H9 (cell line): ENCODE measurements around the gene REXO4. TPM values are rescaled to one million over a fixed set of nuclear protein-coding genes. Genes with fewer than 3 reads are reported as not detected.

Experiments used
- DNase-seq: peaks from one replicate; pipeline ENCODE4 v3.0.0-alpha.2; 2017
- H2AFZ ChIP-seq: one replicate; pipeline ENCODE4 v1.6.1; 2013; ENCODE audit warnings: mild to moderate bottlenecking, low read length, control low read depth, moderate library complexity
- H2AK5ac ChIP-seq: 2 replicates; pipeline ENCODE4 v1.6.1; 2013; ENCODE audit warnings: low read length, control low read depth, mixed read lengths; ENCODE audit not compliant: insufficient read length
- H2BK120ac ChIP-seq: one replicate; pipeline ENCODE4 v1.6.1; 2013; ENCODE audit warnings: low read depth, mild to moderate bottlenecking, low read length, control low read depth, inconsistent platforms; ENCODE audit not compliant: poor library complexity, severe bottlenecking
- H2BK12ac ChIP-seq: 2 replicates; pipeline ENCODE4 v1.6.1; 2013; ENCODE audit warnings: low read length, control low read depth, mixed read lengths, low read depth; ENCODE audit not compliant: insufficient read length
- H2BK15ac ChIP-seq: 2 replicates; pipeline ENCODE4 v1.6.1; 2013; ENCODE audit warnings: low read depth, low read length, control low read depth
- H2BK20ac ChIP-seq: one replicate; pipeline ENCODE4 v1.6.1; 2013; ENCODE audit warnings: low read depth, mild to moderate bottlenecking, low read length, control low read depth, inconsistent platforms; ENCODE audit not compliant: poor library complexity, severe bottlenecking
- H2BK5ac ChIP-seq: 2 replicates; pipeline ENCODE4 v1.6.1; 2013; ENCODE audit warnings: low read length, control low read depth, mixed read lengths; ENCODE audit not compliant: insufficient read length
- H3K14ac ChIP-seq: 2 replicates; pipeline ENCODE4 v1.6.1; 2013; ENCODE audit warnings: low read length, control low read depth; ENCODE audit not compliant: insufficient read depth
- H3K18ac ChIP-seq: 2 replicates; pipeline ENCODE4 v1.6.1; 2013; ENCODE audit warnings: low read depth, mild to moderate bottlenecking, mixed read lengths, low read length, control low read depth; ENCODE audit not compliant: insufficient read length
- H3K23ac ChIP-seq: 2 replicates; pipeline ENCODE4 v1.6.1; 2013; ENCODE audit warnings: low read length, control low read depth, mixed read lengths, low read depth; ENCODE audit not compliant: insufficient read length
- H3K23me2 ChIP-seq: 2 replicates; pipeline ENCODE4 v1.6.1; 2013; ENCODE audit warnings: low read depth, mild to moderate bottlenecking, mixed read lengths, low read length, control low read depth; ENCODE audit not compliant: insufficient read length, poor library complexity, severe bottlenecking
- H3K27ac ChIP-seq: 2 replicates; pipeline ENCODE4 v1.5.1; 2013; ENCODE audit warnings: low read length, control low read depth, mixed read lengths, low read depth; ENCODE audit not compliant: insufficient read length
- H3K27me3 ChIP-seq: 2 replicates; pipeline ENCODE4 v1.6.1; 2013; ENCODE audit warnings: low read length, control low read depth, inconsistent platforms; ENCODE audit not compliant: insufficient read depth
- H3K4ac ChIP-seq: 2 replicates; pipeline ENCODE4 v1.6.1; 2013; ENCODE audit warnings: low read depth, mild to moderate bottlenecking, control low read depth, inconsistent platforms, low read length, moderate library complexity
- H3K4me1 ChIP-seq: 2 replicates; pipeline ENCODE4 v1.6.1; 2013; ENCODE audit warnings: low read length, control low read depth, inconsistent platforms; ENCODE audit not compliant: insufficient read depth
- H3K4me2 ChIP-seq: 2 replicates; pipeline ENCODE4 v1.6.1; 2013; ENCODE audit warnings: low read length, control low read depth, mixed read lengths; ENCODE audit not compliant: insufficient read length, insufficient read depth
- H3K56ac ChIP-seq: 2 replicates; pipeline ENCODE4 v1.6.1; 2013; ENCODE audit warnings: low read depth, mild to moderate bottlenecking, mixed read lengths, low read length, control low read depth; ENCODE audit not compliant: insufficient read length
- H3K79me1 ChIP-seq: 2 replicates; pipeline ENCODE4 v1.6.1; 2013; ENCODE audit warnings: low read depth, mild to moderate bottlenecking, moderate library complexity, low read length, control low read depth, inconsistent platforms; ENCODE audit not compliant: insufficient read depth, poor library complexity, severe bottlenecking
- H3K79me2 ChIP-seq: 2 replicates; pipeline ENCODE4 v1.6.1; 2013; ENCODE audit warnings: low read length, control low read depth, inconsistent platforms; ENCODE audit not compliant: insufficient read depth
- H3K9ac ChIP-seq: 2 replicates; pipeline ENCODE4 v1.6.1; 2013; ENCODE audit warnings: low read length, control low read depth, mixed read lengths; ENCODE audit not compliant: insufficient read length; ENCODE audit errors: extremely low read depth
- H3K9me3 ChIP-seq: one replicate; pipeline ENCODE4 v1.6.1; 2013; ENCODE audit warnings: low read depth, low read length, inconsistent platforms; ENCODE audit not compliant: control insufficient read depth
- H3T11ph ChIP-seq: one replicate; pipeline ENCODE4 v1.6.1; 2013; ENCODE audit warnings: mild to moderate bottlenecking, low read length, control low read depth, inconsistent platforms
- H4K20me1 ChIP-seq: one replicate; pipeline ENCODE4 v1.6.1; 2013; ENCODE audit not compliant: control insufficient read depth, insufficient read length, insufficient read depth
- H4K5ac ChIP-seq: 2 replicates; pipeline ENCODE4 v1.6.1; 2013; ENCODE audit warnings: low read depth, mild to moderate bottlenecking, mixed read lengths, low read length, control low read depth; ENCODE audit not compliant: insufficient read length
- H4K8ac ChIP-seq: replicated peaks from 2 replicates; pipeline ENCODE4 v1.6.1; 2013; ENCODE audit warnings: low read length, control low read depth, mixed read lengths, low read depth; ENCODE audit not compliant: insufficient read length
- H4K91ac ChIP-seq: 2 replicates; pipeline ENCODE4 v1.6.1; 2013; ENCODE audit warnings: low read depth, mild to moderate bottlenecking, moderate library complexity, mixed read lengths, low read length, control low read depth; ENCODE audit not compliant: insufficient read length
- H3K27ac Mint-ChIP-seq, 3 experiments: 2 replicates in 2 of 3; 3 replicates in 1 of 3; pipeline ENCODE4 v1.8.0; 2020 to 2021; ENCODE audit warnings: mixed read lengths in 3 of 3, mild to moderate bottlenecking in 1 of 3, moderate library complexity in 1 of 3
- H3K27me3 Mint-ChIP-seq: 2 replicates; pipeline ENCODE4 v1.8.0; 2021; ENCODE audit warnings: low read depth, mild to moderate bottlenecking, moderate library complexity, mixed read lengths
- H3K36me3 Mint-ChIP-seq, 3 experiments: 2 replicates in 2 of 3; 3 replicates in 1 of 3; pipeline ENCODE4 v1.8.0; 2020 to 2021; ENCODE audit warnings: low read depth in 3 of 3, mixed read lengths in 3 of 3; ENCODE audit not compliant: insufficient read depth in 1 of 3
- H3K4me1 Mint-ChIP-seq, 2 experiments: 2 replicates each; pipeline ENCODE4 v1.8.0; 2020; ENCODE audit warnings: mixed read lengths in 2 of 2
- H3K4me3 Mint-ChIP-seq, 2 experiments: 2 replicates in 1 of 2; 3 replicates in 1 of 2; pipeline ENCODE4 v1.8.0; 2020 to 2021; ENCODE audit warnings: mild to moderate bottlenecking in 2 of 2, mixed read lengths in 2 of 2, moderate library complexity in 1 of 2
- H3K9me3 Mint-ChIP-seq, 2 experiments: 2 replicates in 1 of 2; 3 replicates in 1 of 2; pipeline ENCODE4 v1.8.0; 2020; ENCODE audit warnings: mild to moderate bottlenecking in 2 of 2, mixed read lengths in 2 of 2, moderate library complexity in 1 of 2
- CTCF ChIP-seq: fragments of 200-600 bp; sonication (generic); conservative IDR thresholded peaks from 3 replicates; pipeline ENCODE4 v1.8.0; 2021; ENCODE audit warnings: antibody characterized with exemption, mild to moderate bottlenecking
- WGBS: extraction: QIAGEN DNeasy Blood & Tissue Kit; methylation state at CpG from one replicate; pipeline ENCODE4 v1.1.7; 2013; ENCODE audit warnings: missing lambda C conversion rate, low lambda C conversion rate, mixed read lengths; ENCODE audit not compliant: insufficient read length; ENCODE audit errors: extremely low coverage; 5-methylcytosine and 5-hydroxymethylcytosine counted together
- total RNA-seq: library from RNA; stranded (reverse); gene quantifications from 2 replicates; pipeline ENCODE4 v1.2.1, GENCODE V29; 2021

The REXO4 gene
- total RNA-seq, 1 experiment from 2014 or later = 35.2 TPM

GRCh38 chr9:133374612-133375115 is 43.1 kb downstream of the REXO4 start:
- no peaks in the 10 kb centered on the region for H4K20me1 ChIP-seq
- H3K56ac ChIP-seq = no peak overlapping the region
- H3K27ac ChIP-seq = no peak overlapping the region
- TF ChIP-seq CTCF = no peak
- no CpG with 5 or more reads among the region's 12 CpGs for WGBS
- H4K91ac ChIP-seq = no peak overlapping the region
- H2AK5ac ChIP-seq = no peak overlapping the region
- no peak overlapping the region for H2BK12ac ChIP-seq
- peak overlapping the region; percentile 75 for H3K9ac ChIP-seq
- peaks cover 6% of the 10 kb centered on the region for H3K23me2 ChIP-seq
- no peak overlapping the region for H2BK15ac ChIP-seq
- H3K4me2 ChIP-seq = peak overlapping the region; percentile 98
- H4K8ac ChIP-seq = no peak overlapping the region
- H2AFZ ChIP-seq = no peak overlapping the region
- peak overlapping the region; percentile 95 to 98 for H3K4me3 Mint-ChIP-seq
- no peaks in the 10 kb centered on the region for H3K27me3 ChIP-seq
- no peak for DNase-seq
- peaks cover 3 to 4% of the 10 kb centered on the region in 2 experiments; a peak in 3 of 5 replicates for H3K9me3 Mint-ChIP-seq
- H2BK20ac ChIP-seq = no peak overlapping the region
- no peak overlapping the region for H2BK120ac ChIP-seq
- no peak overlapping the region for H3K23ac ChIP-seq
- peaks cover 19 to 42% (median 33%) of the 10 kb centered on the region in 3 experiments; a peak in 6 of 7 replicates for H3K36me3 Mint-ChIP-seq
- H4K5ac ChIP-seq = no peak overlapping the region
- no peaks in the 10 kb centered on the region for H3K9me3 ChIP-seq
- H3K4me1 ChIP-seq = no peaks in the 10 kb centered on the region
- H3K4me1 Mint-ChIP-seq = peaks cover 11 to 13% of the 10 kb centered on the region in 2 experiments
- H3K27me3 Mint-ChIP-seq = peaks cover 30% of the 10 kb centered on the region
- no peak overlapping the region for H3K4ac ChIP-seq
- H3T11ph ChIP-seq = no peak overlapping the region
- peaks cover 16% of the 10 kb centered on the region for H3K79me1 ChIP-seq
- no peak overlapping the region for H2BK5ac ChIP-seq
- H3K79me2 ChIP-seq = peaks cover 42% of the 10 kb centered on the region; the same call in 1 of the 2 replicates
- H3K18ac ChIP-seq = no peak overlapping the region
- H3K27ac Mint-ChIP-seq = peak overlapping the region; percentile 82 to 97 (median 95); a peak in 5 of 7 replicates
- H3K14ac ChIP-seq = no peak overlapping the region
